Loucy (cell line): ENCODE results near the gene ARSG.

ENCODE experiments used
- CTCF ChIP-seq: fragments of 200-600 bp; sonication (generic); conservative IDR thresholded peaks from 2 replicates; pipeline ENCODE4 v1.5.1; 2014; ENCODE audit warnings: mild to moderate bottlenecking, antibody characterized with exemption, low read length
- EZH2phosphoT487 ChIP-seq: fragments of 200-600 bp; IDR thresholded peaks from 2 replicates; pipeline ENCODE4 v1.6.1; 2018; ENCODE audit warnings: antibody characterized with exemption, mild to moderate bottlenecking, moderate library complexity, borderline replicate concordance

DNA sequence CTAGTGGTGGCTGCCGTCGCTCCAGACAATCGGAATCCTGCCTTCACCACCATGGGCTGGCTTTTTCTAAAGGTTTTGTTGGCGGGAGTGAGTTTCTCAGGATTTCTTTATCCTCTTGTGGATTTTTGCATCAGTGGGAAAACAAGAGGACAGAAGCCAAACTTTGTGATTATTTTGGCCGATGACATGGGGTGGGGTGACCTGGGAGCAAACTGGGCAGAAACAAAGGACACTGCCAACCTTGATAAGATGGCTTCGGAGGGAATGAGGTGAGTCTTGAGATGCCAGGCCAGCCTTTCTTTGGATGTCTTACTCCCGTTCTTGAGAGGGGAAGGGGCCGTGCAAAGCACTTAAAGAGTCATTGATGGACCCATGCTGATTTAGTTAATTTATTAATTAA is 16.1 kb downstream of the ARSG start:
- no peak for TF ChIP-seq CTCF
- TF ChIP-seq EZH2phosphoT487: no peak
